ENCODE measurements around the gene BAIAP2. TPM values are rescaled to one million over a fixed set of nuclear protein-coding genes. Genes with fewer than 3 reads are reported as not detected.
A peak's percentile ranks its signal among the peaks of the same experiment; 100 is the strongest.

The BAIAP2 gene
- polyA plus RNA-seq, 1 donor: 13.6 TPM

DNA sequence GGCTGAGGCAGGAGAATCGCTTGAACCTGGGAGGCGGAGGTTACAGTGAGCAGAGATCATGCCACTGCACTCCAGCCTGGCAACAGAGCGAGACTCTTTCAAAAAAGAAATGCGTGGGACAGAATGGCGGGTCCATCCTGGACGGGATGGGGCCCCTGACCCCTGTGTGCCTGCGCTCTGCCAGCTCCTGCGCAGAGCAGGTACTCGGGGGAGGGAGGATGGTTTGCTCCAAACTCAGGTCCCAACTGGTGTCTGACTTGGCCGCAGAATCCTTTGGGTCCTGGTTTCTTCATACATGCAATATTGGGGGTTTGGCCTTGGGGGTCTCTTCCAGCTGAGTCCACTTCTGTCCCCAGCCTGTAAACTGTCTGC, 33.0 kb upstream of the BAIAP2 start:
- H3K27ac ChIP-seq (ENCODE audit: low read length): no peak overlapping the region
- no CpG with 5 or more reads among the region's 10 CpGs for WGBS (ENCODE audit: insufficient coverage, low lambda C conversion rate)

DNA sequence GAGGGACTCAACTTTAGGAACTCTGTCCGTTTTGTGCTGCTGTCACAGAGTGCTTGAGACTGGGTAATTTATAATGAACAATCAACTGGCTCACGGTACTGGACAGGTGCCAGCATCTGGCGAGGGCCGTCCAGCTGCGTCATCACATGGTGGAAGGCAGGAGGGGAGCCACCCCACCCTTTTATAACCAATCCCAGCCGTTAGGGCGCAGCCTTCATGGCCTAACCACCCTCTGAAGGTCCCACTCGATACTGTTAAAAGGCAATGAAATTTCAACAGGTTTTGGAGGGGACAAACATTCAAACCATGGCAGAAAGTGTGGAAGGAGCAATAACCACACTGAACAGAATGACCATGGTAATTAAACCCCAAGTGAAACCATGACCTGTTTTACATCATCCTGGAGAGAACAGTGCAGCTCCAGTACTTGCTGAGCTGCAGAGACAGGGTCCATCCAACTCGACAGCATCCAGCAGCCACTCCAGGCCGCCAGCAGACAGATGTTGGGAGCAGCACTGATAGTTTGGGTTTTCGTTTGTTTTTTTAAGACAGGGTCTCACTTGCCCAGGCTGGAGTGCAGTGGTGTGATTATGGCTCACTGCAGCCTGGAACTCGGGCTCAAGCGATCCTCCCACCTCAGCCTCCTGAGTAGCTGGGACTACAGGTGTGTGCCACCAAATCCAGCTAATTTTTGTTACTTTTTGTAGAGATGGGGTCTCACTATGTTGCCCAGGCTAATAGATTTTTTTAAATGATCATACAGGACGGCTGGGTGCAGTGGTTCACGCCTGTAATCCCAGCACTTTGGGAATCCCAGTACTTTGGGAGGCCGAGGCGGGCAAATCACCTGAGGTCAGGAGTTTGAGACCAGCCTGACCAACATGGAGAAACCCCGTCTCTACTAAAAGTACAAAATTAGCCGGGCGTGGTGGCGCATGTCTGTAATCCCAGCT, 32.3 kb upstream of the BAIAP2 start:
- Histone ChIP-seq H3K4me1 (ENCODE audit: control insufficient read depth, insufficient read depth, low read length) (peaks cover 19% of the 10 kb centered on the region), H3K27ac (ENCODE audit: low read length) (no peak overlapping the region), H3K9me3 (ENCODE audit: control insufficient read depth, low read depth, low read length) (peaks cover 7% of the 10 kb centered on the region), H3K27me3 (ENCODE audit: control insufficient read depth, insufficient read depth, low read length) (peaks cover 28% of the 10 kb centered on the region), H3K36me3 (ENCODE audit: control insufficient read depth, insufficient read depth, low read length) (peaks cover 26% of the 10 kb centered on the region), H3K4me3 (ENCODE audit: low read length) (no peak overlapping the region)
- WGBS (ENCODE audit: insufficient coverage, low lambda C conversion rate): no CpG with 5 or more reads among the region's 21 CpGs
- peak in 1 of 2 donors; percentile 68 for DNase-seq

More for the DNA sequence above, 33.0 kb upstream of the BAIAP2 start:
- H3K27me3 ChIP-seq (ENCODE audit: control insufficient read depth, insufficient read depth, low read length): peaks cover 28% of the 10 kb centered on the region
- H3K9me3 ChIP-seq (ENCODE audit: control insufficient read depth, low read depth, low read length): peaks cover 7% of the 10 kb centered on the region
- peaks cover 19% of the 10 kb centered on the region for H3K4me1 ChIP-seq (ENCODE audit: control insufficient read depth, insufficient read depth, low read length)
- peaks cover 33% of the 10 kb centered on the region for H3K36me3 ChIP-seq (ENCODE audit: control insufficient read depth, insufficient read depth, low read length)
- no peak overlapping the region for H3K4me3 ChIP-seq (ENCODE audit: low read length)
- no peak for DNase-seq

DNA sequence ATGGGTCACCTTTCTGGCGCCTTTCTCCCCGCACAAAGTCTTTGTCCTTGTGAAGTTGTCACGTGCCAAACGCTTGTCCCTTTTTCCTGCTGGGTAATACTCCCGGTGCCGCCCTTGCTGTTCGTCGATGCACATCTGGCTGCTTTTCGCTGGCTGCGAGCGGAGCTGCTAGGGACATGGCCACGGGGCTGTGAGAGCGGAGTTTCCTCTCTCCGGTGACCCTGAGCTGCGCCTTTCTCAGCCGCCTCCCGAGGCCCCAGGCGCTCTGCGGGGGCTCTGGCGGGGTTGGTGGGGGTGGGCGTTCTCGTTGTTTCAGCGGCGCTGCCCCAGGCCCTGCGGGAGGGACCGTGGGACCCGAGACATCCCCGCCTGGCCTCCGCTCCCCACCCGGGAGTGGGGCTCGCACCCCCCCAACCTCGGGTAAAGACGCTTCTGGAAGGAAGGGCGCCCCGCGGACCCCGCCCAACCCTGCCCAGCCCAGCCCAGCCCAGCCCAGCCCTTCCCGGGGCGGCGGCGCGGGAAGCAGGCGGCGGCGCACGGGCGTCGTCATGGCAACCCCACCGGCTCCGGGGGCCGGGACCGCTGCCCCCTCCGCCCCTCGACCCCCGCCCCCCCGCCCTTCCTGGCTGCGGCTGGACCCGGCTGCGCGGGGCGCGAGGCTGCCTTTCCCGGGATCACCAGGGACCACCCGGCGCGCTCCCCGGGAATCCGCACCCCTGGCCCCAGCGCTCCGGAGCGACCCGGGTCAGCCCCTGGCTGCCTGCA, 31.1 kb upstream of the BAIAP2 start:
- H3K27ac ChIP-seq (ENCODE audit: low read length): no peak overlapping the region
- DNase-seq: no peak
- peaks cover 28% of the 10 kb centered on the region for H3K27me3 ChIP-seq (ENCODE audit: control insufficient read depth, insufficient read depth, low read length)
- H3K4me1 ChIP-seq (ENCODE audit: control insufficient read depth, insufficient read depth, low read length): peaks cover 19% of the 10 kb centered on the region
- peaks cover 14% of the 10 kb centered on the region for H3K36me3 ChIP-seq (ENCODE audit: control insufficient read depth, insufficient read depth, low read length)
- H3K9me3 ChIP-seq (ENCODE audit: control insufficient read depth, low read depth, low read length): peaks cover 7% of the 10 kb centered on the region
- H3K4me3 ChIP-seq (ENCODE audit: low read length): no peak overlapping the region
- 10% methylated on average over 2 of the region's 72 CpGs for WGBS (ENCODE audit: insufficient coverage, low lambda C conversion rate)

DNA sequence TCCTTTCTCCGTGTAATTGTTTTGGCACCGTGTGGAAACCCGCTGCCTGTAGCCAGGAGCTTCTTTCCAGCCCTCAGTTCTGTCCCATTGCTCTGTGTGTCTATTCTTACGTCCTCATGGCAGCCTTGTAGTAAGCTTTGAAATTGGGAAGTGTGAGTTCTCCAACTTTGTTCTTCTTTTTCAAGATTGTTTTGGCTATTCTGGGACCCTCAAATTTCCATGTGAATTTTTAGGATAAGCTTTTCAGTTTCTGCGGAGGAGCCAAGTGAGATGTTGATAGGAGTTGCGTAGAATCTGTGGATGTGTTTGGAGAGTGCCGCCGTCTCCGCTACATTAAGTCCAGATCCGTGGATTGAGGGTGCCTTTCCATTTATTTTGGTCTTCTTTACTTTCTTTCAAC, 28.1 kb upstream of the BAIAP2 start:
- no peaks in the 10 kb centered on the region for H3K36me3 ChIP-seq (ENCODE audit: control insufficient read depth, insufficient read depth, low read length)
- no peak overlapping the region for H3K27ac ChIP-seq (ENCODE audit: low read length)
- peaks cover 19% of the 10 kb centered on the region for H3K4me1 ChIP-seq (ENCODE audit: control insufficient read depth, insufficient read depth, low read length)
- H3K9me3 ChIP-seq (ENCODE audit: control insufficient read depth, low read depth, low read length): peaks cover 7% of the 10 kb centered on the region
- WGBS (ENCODE audit: insufficient coverage, low lambda C conversion rate): no CpG with 5 or more reads among the region's 10 CpGs
- H3K27me3 ChIP-seq (ENCODE audit: control insufficient read depth, insufficient read depth, low read length): peaks cover 28% of the 10 kb centered on the region
- no peak for DNase-seq
- no peak overlapping the region for H3K4me3 ChIP-seq (ENCODE audit: low read length)

DNA sequence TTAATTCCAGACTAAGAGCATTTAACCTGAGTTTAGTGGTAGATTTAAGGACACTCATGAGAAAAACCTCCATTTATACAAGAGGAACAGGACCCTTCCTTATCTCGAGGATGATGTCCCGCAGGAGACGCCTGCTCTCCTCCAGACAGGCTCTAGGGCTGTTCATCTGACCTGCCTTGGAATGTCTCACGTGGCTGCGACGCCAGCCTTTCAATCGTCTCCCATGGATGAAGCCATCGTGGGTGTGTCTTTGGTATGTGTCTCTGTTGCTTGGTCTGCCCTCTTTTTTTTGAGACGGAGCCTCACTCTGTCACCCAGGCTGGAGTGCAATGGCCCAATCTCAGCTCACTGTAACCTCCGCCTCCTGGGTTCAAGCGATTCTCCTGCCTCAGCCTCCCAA, 26.8 kb upstream of the BAIAP2 start:
- no peak overlapping the region for H3K4me3 ChIP-seq (ENCODE audit: low read length)
- peaks cover 28% of the 10 kb centered on the region for H3K27me3 ChIP-seq (ENCODE audit: control insufficient read depth, insufficient read depth, low read length)
- no peak for DNase-seq
- no CpG with 5 or more reads among the region's 11 CpGs for WGBS (ENCODE audit: insufficient coverage, low lambda C conversion rate)
- H3K27ac ChIP-seq (ENCODE audit: low read length): no peak overlapping the region
- H3K9me3 ChIP-seq (ENCODE audit: control insufficient read depth, low read depth, low read length): peaks cover 7% of the 10 kb centered on the region
- H3K36me3 ChIP-seq (ENCODE audit: control insufficient read depth, insufficient read depth, low read length): no peaks in the 10 kb centered on the region
- H3K4me1 ChIP-seq (ENCODE audit: control insufficient read depth, insufficient read depth, low read length): peaks cover 9% of the 10 kb centered on the region

DNA sequence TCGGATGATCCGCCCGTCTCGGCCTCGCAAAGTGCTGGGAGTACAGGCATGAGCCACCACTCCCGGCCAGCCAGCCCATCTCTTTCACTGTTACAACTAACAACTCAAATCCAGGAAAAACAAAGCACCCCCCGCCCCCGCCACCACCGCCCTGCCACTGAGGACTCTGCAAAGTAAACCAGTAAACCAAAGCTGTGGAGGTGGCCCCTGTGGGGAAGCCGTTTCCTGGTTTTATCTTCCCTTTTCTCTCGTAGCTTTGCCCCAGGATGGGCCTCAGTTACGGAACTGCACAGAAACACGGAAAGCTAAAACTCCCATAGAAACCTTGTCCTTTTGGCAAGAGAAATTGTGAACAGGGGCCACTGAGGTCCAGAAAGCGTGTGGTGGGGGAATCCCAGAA, 25.8 kb upstream of the BAIAP2 start:
- H3K27me3 ChIP-seq (ENCODE audit: control insufficient read depth, insufficient read depth, low read length): peaks cover 21% of the 10 kb centered on the region
- no peak for DNase-seq
- H3K36me3 ChIP-seq (ENCODE audit: control insufficient read depth, insufficient read depth, low read length): no peaks in the 10 kb centered on the region
- H3K4me1 ChIP-seq (ENCODE audit: control insufficient read depth, insufficient read depth, low read length): peaks cover 5% of the 10 kb centered on the region
- WGBS (ENCODE audit: insufficient coverage, low lambda C conversion rate): 60% methylated on average over 1 of the region's 14 CpGs
- no peak overlapping the region for H3K27ac ChIP-seq (ENCODE audit: low read length)
- no peak overlapping the region for H3K4me3 ChIP-seq (ENCODE audit: low read length)
- peaks cover 3% of the 10 kb centered on the region for H3K9me3 ChIP-seq (ENCODE audit: control insufficient read depth, low read depth, low read length)

DNA sequence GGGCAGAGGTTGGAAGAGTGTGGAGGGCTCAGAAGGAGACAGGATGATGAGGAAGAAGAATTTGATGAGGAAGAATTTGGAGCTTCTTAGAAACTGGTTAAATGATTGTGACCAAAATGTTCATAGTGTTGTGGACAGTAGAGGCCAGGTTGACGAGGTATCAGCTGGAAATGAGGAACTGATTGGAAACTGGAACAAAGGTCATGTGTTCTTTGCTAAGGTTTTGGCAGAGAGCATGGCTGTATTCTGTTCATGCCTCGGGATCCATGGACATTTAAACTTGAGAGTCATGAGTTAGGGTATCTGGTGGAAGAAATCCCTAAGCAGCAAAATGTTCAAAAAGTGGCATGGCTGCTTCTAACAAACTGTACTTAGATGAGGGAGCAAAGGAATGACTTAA, 24.0 kb upstream of the BAIAP2 start:
- H3K4me3 ChIP-seq (ENCODE audit: low read length): no peak overlapping the region
- peaks cover 5% of the 10 kb centered on the region for H3K27me3 ChIP-seq (ENCODE audit: control insufficient read depth, insufficient read depth, low read length)
- H3K36me3 ChIP-seq (ENCODE audit: control insufficient read depth, insufficient read depth, low read length): no peaks in the 10 kb centered on the region
- no peaks in the 10 kb centered on the region for H3K9me3 ChIP-seq (ENCODE audit: control insufficient read depth, low read depth, low read length)
- H3K4me1 ChIP-seq (ENCODE audit: control insufficient read depth, insufficient read depth, low read length): no peaks in the 10 kb centered on the region
- no peak for DNase-seq
- H3K27ac ChIP-seq (ENCODE audit: low read length): no peak overlapping the region
- no CpG with 5 or more reads among the region's 2 CpGs for WGBS (ENCODE audit: insufficient coverage, low lambda C conversion rate)

DNA sequence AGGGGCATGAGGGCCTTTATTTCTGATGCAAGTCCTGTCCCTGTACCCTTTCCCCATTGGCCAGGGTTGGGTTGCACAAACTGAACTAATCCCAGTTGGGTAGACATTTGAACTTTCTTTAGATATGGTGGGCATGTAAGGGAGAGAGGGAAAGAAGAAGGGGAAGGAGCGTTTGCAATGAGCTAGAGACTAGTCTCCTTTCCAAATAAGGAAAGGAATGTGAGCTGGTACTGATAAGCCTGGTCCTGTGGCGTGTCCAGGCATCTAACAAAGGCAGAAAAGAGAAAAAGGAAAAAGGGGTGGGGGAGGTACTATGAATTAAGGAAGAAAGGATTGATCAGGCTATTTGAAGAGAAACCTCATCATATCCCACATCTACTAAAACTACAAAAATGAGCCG, 23.0 kb upstream of the BAIAP2 start:
- WGBS (ENCODE audit: insufficient coverage, low lambda C conversion rate): 20% methylated on average over 1 of the region's 3 CpGs
- H3K27me3 ChIP-seq (ENCODE audit: control insufficient read depth, insufficient read depth, low read length): no peaks in the 10 kb centered on the region
- H3K27ac ChIP-seq (ENCODE audit: low read length): no peak overlapping the region
- H3K9me3 ChIP-seq (ENCODE audit: control insufficient read depth, low read depth, low read length): no peaks in the 10 kb centered on the region
- no peak for DNase-seq
- H3K36me3 ChIP-seq (ENCODE audit: control insufficient read depth, insufficient read depth, low read length): no peaks in the 10 kb centered on the region
- no peaks in the 10 kb centered on the region for H3K4me1 ChIP-seq (ENCODE audit: control insufficient read depth, insufficient read depth, low read length)
- H3K4me3 ChIP-seq (ENCODE audit: low read length): no peak overlapping the region

DNA sequence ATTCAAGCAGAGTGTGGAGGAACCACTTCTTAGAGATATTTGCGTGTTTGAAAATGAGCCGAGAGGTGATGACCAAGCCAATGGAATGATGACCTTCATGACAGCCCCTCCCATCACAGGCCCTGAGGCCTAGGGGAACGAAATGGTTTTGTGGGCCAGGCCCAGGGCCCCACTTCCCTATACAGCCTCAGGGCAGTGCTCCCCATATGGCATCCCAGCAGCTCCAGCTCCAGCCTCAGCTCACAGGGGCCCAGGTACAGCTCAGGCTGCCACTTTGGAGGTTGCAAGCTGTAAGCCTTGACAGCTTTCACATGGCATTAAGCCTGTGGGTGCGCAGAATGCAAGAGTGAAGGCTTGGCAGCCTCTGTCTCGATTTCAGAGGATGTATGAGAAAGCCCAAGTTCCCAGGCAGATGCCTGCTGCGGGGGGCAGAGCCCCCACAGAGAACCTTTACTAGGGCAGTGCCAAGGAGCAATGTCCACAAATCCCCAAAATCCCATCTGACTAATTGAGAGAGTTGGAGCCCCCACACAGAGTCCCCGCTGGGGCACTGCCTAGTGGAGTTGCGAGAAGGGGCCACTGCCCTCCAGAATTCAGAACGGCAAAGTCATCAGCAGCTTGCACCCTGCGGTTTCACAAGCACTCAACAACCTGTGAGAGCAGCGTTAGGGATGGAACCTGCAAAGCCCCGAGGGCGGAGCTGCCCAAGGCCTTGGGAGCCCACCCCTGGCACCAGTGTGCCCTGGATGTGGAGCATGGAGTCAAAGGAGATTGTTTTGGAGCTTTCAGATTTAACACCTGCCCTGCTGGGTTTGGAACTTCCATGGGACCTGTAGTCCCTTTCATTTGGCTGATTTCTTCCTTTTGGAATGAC, 22.1 kb upstream of the BAIAP2 start:
- no peak overlapping the region for H3K4me3 ChIP-seq (ENCODE audit: low read length)
- no peak overlapping the region for H3K27ac ChIP-seq (ENCODE audit: low read length)
- H3K4me1 ChIP-seq (ENCODE audit: control insufficient read depth, insufficient read depth, low read length): peaks cover 3% of the 10 kb centered on the region
- H3K27me3 ChIP-seq (ENCODE audit: control insufficient read depth, insufficient read depth, low read length): no peaks in the 10 kb centered on the region
- H3K36me3 ChIP-seq (ENCODE audit: control insufficient read depth, insufficient read depth, low read length): no peaks in the 10 kb centered on the region
- no CpG with 5 or more reads among the region's 13 CpGs for WGBS (ENCODE audit: insufficient coverage, low lambda C conversion rate)
- no peaks in the 10 kb centered on the region for H3K9me3 ChIP-seq (ENCODE audit: control insufficient read depth, low read depth, low read length)
- no peak for DNase-seq

DNA sequence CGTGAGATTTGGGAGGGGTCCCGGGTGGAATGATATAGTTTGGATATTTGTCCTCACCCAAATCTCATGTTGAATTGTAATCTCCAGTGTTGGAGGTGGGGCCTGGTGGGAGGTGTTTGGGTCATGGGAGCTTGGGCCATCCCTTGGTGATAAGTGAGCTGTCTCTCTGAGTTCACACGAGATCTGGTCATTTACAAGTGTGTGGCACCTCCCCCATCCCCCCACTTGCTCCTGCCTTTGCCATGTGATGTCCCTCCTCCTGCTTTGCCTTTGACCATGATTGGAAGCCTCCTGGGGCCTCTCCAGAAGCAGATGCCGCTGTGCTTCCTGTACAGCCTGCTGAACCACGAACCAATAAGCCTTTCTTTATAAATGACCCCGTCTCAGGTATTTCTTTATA, 21.3 kb upstream of the BAIAP2 start:
- H3K27ac ChIP-seq (ENCODE audit: low read length): no peak overlapping the region
- no peaks in the 10 kb centered on the region for H3K27me3 ChIP-seq (ENCODE audit: control insufficient read depth, insufficient read depth, low read length)
- no peaks in the 10 kb centered on the region for H3K9me3 ChIP-seq (ENCODE audit: control insufficient read depth, low read depth, low read length)
- no CpG with 5 or more reads among the region's 6 CpGs for WGBS (ENCODE audit: insufficient coverage, low lambda C conversion rate)
- peaks cover 5% of the 10 kb centered on the region for H3K4me1 ChIP-seq (ENCODE audit: control insufficient read depth, insufficient read depth, low read length)
- H3K36me3 ChIP-seq (ENCODE audit: control insufficient read depth, insufficient read depth, low read length): no peaks in the 10 kb centered on the region
- no peak overlapping the region for H3K4me3 ChIP-seq (ENCODE audit: low read length)
- DNase-seq: no peak

Data from large intestine (tissue), 3 donors.